Small intestine (tissue), 7 donors: ENCODE measurements around the gene NFIB. TPM values are rescaled to one million over a fixed set of nuclear protein-coding genes. Genes with fewer than 3 reads are reported as not detected.

ENCODE experiments used
- DNase-seq, 2 donors: peaks; one replicate each; pipeline versions ENCODE4 v3.0.0 to v3.0.0-alpha.2; 2013
- FAIRE-seq: peaks from 2 replicates; lab custom pipeline; 2012; peaks lifted over from hg19 to GRCh38; lab: Jason Lieb, UNC
- H3K27ac ChIP-seq, 3 donors: one replicate each; pipeline ENCODE4 v1.5.1; 2013; ENCODE audit warnings: low read length in 2 of 3, mild to moderate bottlenecking in 2 of 3, control low read depth in 1 of 3, inconsistent platforms in 1 of 3, low read depth in 1 of 3, moderate library complexity in 1 of 3
- H3K27me3 ChIP-seq, 3 donors: one replicate each; pipeline ENCODE4 v1.6.1; 2013; ENCODE audit warnings: low read length in 3 of 3, inconsistent platforms in 1 of 3; ENCODE audit not compliant: control insufficient read depth in 3 of 3, insufficient read depth in 3 of 3
- H3K36me3 ChIP-seq, 3 donors: one replicate each; pipeline ENCODE4 v1.6.1; 2013; ENCODE audit warnings: low read length in 3 of 3, inconsistent platforms in 1 of 3, low read depth in 1 of 3, mild to moderate bottlenecking in 1 of 3, moderate library complexity in 1 of 3; ENCODE audit not compliant: control insufficient read depth in 3 of 3, insufficient read depth in 2 of 3
- H3K4me1 ChIP-seq, 3 donors: one replicate each; pipeline ENCODE4 v1.6.1; 2013; ENCODE audit warnings: low read length in 2 of 3, inconsistent platforms in 1 of 3, low read depth in 1 of 3, mild to moderate bottlenecking in 1 of 3, moderate library complexity in 1 of 3; ENCODE audit not compliant: control insufficient read depth in 3 of 3, insufficient read depth in 2 of 3
- H3K4me3 ChIP-seq, 3 donors: one replicate each; pipeline ENCODE4 v1.5.1; 2013; ENCODE audit warnings: low read length in 3 of 3, control low read depth in 1 of 3, inconsistent platforms in 1 of 3, low read depth in 1 of 3, mild to moderate bottlenecking in 1 of 3, moderate library complexity in 1 of 3
- H3K9me3 ChIP-seq, 2 donors: one replicate each; pipeline ENCODE4 v1.6.1; 2013; ENCODE audit warnings: low read depth in 1 of 2, low read length in 1 of 2; ENCODE audit not compliant: control insufficient read depth in 2 of 2, insufficient read depth in 1 of 2
- WGBS, 3 donors: extraction: QIAGEN DNeasy Blood & Tissue Kit; methylation state at CpG; one replicate each; pipeline ENCODE4 v1.1.7; 2013; 5-methylcytosine and 5-hydroxymethylcytosine counted together
- polyA plus RNA-seq, 4 donors: library from polyadenylated mRNA; stranded (reverse) in 3 of 4; unstranded in 1 of 4; fragments of 200-250 nt in 3 of 4; fragments of 120-200 nt in 1 of 4; gene quantifications; one replicate each; pipeline versions ENCODE4 v1.2.1 to v1.2.3, GENCODE V29; 2013
- donor health status: healthy with polysubstance abuse.
- donor health status: control.
- donor health status: control.
- donor health status: Bipolar disorder and iron deficiency.
- donor health status: healthy.

The NFIB gene
- polyA plus RNA-seq, 4 donors, result 5.1 to 15.9 (median 9.5) TPM

DNA sequence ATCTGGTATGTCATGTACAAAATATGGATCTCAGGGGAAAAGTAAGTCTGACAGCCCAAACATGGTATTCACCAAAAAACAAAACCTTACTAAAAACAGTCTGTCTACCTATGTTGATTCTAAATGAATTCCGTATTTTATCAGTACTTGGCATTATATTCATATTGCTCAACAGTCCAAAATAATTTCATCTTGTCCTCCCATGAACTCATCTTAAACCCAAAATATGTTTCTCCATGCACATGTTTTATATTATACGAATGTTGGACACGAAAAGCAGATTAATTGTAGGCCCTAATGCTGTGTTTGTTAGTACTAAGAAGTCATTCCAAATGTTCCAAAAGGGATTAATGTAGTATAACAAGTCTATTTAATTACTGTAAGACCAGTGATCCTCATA is 20.1 kb downstream of the NFIB start:
- H3K27ac ChIP-seq, result no peak overlapping the region
- no peaks in the 10 kb centered on the region for H3K36me3 ChIP-seq
- 58 to 68% (median 66%) methylated on average over 3 of the region's 3 CpGs for WGBS, 3 donors
- H3K27me3 ChIP-seq, result no peaks in the 10 kb centered on the region
- H3K9me3 ChIP-seq, result no peaks in the 10 kb centered on the region
- H3K4me3 ChIP-seq, result no peak overlapping the region
- DNase-seq (no peak), FAIRE-seq (no peak)
- H3K4me1 ChIP-seq, result peaks cover 4 to 6% (median 5%) of the 10 kb centered on the region in 3 donors

DNA sequence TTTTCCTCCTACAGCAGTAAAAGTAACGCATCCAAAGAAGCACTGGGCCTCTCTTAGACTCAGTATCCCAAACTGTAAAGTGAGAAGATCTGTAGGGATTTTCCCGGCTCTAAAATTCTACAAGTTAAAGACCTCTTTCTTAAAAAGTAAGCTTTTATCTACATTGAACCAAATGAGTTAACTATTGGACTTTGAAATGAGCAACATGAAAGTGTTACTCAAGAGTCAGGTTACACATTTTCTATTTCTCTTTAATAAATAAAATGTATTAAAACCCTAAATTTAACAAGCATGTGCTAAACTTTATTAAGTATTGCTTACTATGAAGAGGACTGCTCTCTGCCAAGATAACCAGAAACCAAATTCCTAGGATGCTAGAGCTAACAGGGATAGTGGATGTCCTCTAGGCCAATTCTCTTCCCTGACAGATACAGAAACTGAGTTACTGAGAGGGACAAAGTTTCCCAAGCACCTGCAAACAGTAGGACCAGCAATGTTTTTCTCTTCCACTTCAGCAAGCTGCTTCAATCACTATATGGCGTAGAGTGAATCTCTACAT is 21.7 kb downstream of the NFIB start:
- H3K4me3 ChIP-seq, result no peak overlapping the region
- H3K27me3 ChIP-seq, result no peaks in the 10 kb centered on the region
- 18 to 55% (median 45%) methylated on average over 3 of the region's 3 CpGs for WGBS, 3 donors
- H3K4me1 ChIP-seq, result peaks cover 4 to 5% (median 4%) of the 10 kb centered on the region in 3 donors
- H3K9me3 ChIP-seq, result no peaks in the 10 kb centered on the region
- peak overlapping the region in 1 of 3 donors; percentile 29 for H3K27ac ChIP-seq
- no peaks in the 10 kb centered on the region for H3K36me3 ChIP-seq
- FAIRE-seq, result no peak
- peak in 1 of 2 donors; percentile 43 for DNase-seq

DNA sequence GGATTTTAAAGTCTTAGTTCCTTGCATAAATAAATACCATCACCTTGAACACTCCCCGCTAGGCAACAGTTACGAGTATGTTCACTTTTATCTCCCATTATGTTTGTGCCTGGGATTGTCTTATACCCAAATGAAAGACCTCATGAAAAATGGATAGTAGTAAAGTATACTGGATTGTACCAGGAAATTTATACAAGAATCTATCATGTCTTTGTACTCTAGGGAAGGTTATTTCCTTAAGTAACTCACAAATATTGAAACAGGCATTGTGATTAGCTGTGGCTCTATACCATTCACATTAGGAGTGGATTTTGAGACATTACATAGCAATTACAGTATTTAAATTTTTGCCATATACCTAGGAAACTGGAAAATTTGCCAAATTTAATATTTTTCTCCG is 24.0 kb downstream of the NFIB start:
- Histone ChIP-seq H3K27me3 (no peaks in the 10 kb centered on the region), H3K4me1 (peaks cover 0 to 4% (median 2%) of the 10 kb centered on the region in 3 donors), H3K4me3 (no peak overlapping the region), H3K9me3 (no peaks in the 10 kb centered on the region), H3K36me3 (no peaks in the 10 kb centered on the region), H3K27ac (no peak overlapping the region)
- DNase-seq (no peak), FAIRE-seq (no peak)
- WGBS, 3 donors, result 69 to 86% (median 75%) methylated on average over 3 of the region's 3 CpGs

DNA sequence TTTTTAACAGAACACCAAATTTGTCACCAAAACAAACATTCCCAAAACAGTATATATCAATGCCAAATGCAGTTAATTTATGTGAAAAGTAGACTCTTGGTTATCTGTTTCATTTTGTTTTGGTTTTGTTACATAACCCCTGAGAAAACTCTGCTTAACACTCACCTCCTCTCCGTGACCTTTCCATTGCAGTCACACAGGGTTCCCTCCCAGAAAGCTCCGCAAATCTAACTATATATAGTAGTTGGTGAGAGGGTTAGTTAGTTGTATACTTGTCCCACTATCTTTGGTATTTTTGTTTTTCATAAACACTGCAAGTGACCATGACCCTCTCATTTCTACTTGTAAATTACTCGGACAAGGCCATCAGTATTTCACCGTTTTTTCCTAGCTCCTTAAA is 25.5 kb downstream of the NFIB start:
- Histone ChIP-seq H3K4me3 (no peak overlapping the region), H3K4me1 (peaks cover 2 to 9% (median 2%) of the 10 kb centered on the region in 3 donors), H3K27ac (no peak overlapping the region), H3K27me3 (no peaks in the 10 kb centered on the region), H3K9me3 (no peaks in the 10 kb centered on the region), H3K36me3 (no peaks in the 10 kb centered on the region)
- DNase-seq (no peak), FAIRE-seq (no peak)
- 78 to 96% (median 85%) methylated on average over 4 of the region's 4 CpGs for WGBS, 3 donors

DNA sequence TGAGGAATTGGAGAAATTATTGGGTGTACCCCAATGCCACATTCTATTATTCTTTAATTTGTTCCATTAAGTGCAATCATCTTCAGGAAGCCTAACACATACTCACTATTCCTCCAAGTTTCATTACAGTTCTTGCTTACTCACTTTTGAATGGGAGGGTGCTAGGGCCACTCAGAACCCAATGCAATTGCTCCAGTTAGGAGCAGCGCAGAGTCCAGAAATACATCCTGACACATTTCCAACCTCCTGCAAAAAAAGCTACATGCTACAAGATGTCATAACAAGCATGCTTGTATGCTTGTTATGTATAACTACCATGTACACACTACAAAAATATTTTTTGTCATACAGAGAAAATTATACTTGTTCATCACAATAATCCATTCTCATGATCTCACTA is 27.8 kb downstream of the NFIB start:
- FAIRE-seq, result no peak

DNA sequence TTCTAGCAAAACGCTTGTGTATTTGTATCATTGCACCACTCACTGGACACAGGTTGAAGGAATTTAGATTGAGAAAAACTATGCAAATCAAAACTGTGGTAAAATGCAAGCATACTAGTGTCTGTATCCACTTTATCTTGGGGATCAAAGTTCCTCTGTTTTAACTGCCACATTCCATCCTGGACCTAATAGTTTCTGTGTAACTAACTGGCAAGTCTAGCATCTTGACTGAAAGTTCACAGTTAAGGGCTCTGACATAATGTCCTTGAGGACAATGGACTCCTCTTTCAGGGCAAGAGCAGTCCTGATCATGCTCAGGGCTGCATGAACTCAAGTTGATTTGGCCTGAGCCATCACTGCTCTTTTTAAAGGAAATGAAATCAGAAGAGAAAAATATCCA is 30.7 kb downstream of the NFIB start:
- DNase-seq, result peak; percentile 68 to 77
- Histone ChIP-seq H3K27me3 (no peaks in the 10 kb centered on the region), H3K9me3 (no peaks in the 10 kb centered on the region), H3K36me3 (no peaks in the 10 kb centered on the region), H3K27ac (peak overlapping the region in 1 of 3 donors; percentile 14), H3K4me1 (peaks cover 0 to 14% (median 5%) of the 10 kb centered on the region in 3 donors), H3K4me3 (no peak overlapping the region)
- 24 to 44% (median 42%) methylated on average over 1 of the region's 1 CpG for WGBS, 3 donors
- FAIRE-seq, result no peak

More for the DNA sequence above, 27.8 kb downstream of the NFIB start:
- H3K9me3 ChIP-seq, result no peaks in the 10 kb centered on the region
- no peak overlapping the region for H3K4me3 ChIP-seq
- H3K36me3 ChIP-seq, result no peaks in the 10 kb centered on the region
- DNase-seq, result no peak
- no peaks in the 10 kb centered on the region for H3K27me3 ChIP-seq
- 79 to 97% (median 86%) methylated on average over 1 of the region's 1 CpG for WGBS, 3 donors
- no peak overlapping the region for H3K27ac ChIP-seq
- H3K4me1 ChIP-seq, result peaks cover 0 to 14% (median 5%) of the 10 kb centered on the region in 3 donors

DNA sequence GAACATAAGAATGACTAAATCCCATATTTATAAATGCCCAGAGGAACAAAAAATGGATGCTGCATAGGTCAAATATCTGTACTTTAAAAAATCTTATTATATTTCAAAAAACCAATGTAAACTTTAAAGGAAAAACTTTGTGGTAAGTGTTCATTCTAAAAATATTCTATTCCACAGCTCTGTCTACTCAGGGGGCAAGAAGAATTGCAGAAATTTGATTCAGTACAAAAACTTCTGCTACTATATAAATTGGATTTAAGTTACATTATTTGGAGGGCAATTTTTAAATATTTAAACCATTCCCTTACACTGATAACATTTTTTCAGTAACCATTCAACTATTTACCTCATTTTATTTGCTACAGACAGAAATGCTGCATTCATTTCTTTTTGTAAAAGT is 32.1 kb downstream of the NFIB start:
- H3K4me3 ChIP-seq, result no peak overlapping the region
- FAIRE-seq (no peak), DNase-seq (no peak)
- H3K27ac ChIP-seq, result no peak overlapping the region
- H3K36me3 ChIP-seq, result no peaks in the 10 kb centered on the region
- H3K27me3 ChIP-seq, result no peaks in the 10 kb centered on the region
- peaks cover 0 to 14% (median 5%) of the 10 kb centered on the region in 3 donors for H3K4me1 ChIP-seq
- no peaks in the 10 kb centered on the region for H3K9me3 ChIP-seq

DNA sequence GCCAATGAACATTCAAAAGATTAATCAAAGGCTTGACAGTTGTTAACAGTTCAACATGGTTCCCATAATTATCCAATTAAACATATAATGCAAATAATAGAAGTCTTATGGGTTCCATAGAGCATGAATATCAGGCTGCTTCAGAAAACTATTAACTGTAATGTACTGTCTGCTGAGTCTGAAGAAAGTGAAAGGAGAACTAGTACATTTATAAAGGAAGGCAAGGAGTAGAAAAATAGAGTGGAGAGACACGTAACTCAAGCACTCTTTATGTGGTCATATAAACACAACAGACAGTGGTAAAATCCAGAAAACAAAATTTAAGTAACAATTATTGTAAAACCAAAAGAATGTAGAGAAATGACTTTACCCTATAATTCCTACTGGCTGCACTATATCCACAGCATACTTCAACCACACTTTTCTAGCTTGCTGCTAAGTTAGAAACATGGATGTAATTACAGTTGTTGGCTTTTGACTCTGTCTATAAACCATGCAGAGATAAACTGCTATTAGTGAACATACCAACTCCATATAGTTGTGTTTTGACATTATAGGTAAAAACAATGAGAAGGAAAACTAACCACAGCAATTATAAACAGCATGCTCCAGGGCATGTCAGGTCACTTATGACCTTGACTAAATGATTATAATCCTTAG is 32.7 kb downstream of the NFIB start:
- Histone ChIP-seq H3K27me3 (no peaks in the 10 kb centered on the region), H3K4me1 (peaks cover 0 to 14% (median 5%) of the 10 kb centered on the region in 3 donors), H3K36me3 (no peaks in the 10 kb centered on the region), H3K9me3 (no peaks in the 10 kb centered on the region), H3K4me3 (no peak overlapping the region), H3K27ac (no peak overlapping the region)
- no peak for FAIRE-seq
- WGBS, 3 donors, result 7 to 20% (median 9%) methylated on average over 1 of the region's 1 CpG
- no peak for DNase-seq
